Measurements from ENCODE around the gene FCRL1. TPM values are rescaled to one million over a fixed set of nuclear protein-coding genes. Genes with fewer than 3 reads are reported as not detected.

FCRL1 gene
- total RNA-seq, 4 donors from 2014 or later: 1.2 TPM; not detected in 3

DNA sequence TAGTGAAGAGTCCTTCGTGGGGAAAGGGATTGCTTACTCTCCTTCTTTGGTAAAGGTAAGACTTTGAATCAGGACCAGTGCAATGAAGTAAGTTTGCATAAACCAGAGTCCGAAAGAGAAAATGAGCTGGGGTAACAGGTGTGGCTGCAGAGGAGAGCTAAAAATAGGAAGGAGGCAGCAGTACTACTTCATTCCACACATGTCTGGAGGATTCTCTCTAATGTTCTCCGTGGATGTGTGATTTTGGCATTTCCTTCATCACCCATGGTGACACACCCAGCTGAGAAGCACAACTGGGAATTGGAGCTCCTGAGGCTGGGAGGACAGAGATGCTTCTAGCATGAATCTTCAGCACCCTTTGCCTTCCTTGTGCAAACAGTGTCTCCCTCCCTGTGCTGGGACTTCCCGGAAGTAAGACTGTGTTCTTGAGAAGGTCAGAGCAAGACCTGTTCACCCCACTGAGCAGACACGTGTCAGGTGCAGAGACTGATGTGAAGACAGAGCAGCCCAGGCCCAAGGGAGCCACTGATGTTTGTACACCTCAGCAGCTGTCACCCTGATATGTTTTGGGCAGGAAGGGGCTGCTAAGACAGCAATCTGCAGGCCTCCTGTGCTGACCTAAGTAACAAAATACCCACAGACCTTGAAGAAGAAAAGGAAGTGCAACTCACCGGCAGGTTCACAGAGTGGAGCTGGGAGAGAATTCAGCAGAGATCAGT lies 13.3 kb downstream of the FCRL1 start:
- ATAC-seq: no peak
- H3K9me3 ChIP-seq: peaks cover 0 to under 1% (median 0%) of the 10 kb centered on the region in 3 donors
- no peaks in the 10 kb centered on the region for H3K36me3 ChIP-seq
- no peak overlapping the region for H3K27ac ChIP-seq
- 48 to 60% methylated on average over 3 to 4 of the region's 6 CpGs for WGBS, 2 donors (ENCODE audit: low coverage in 1 of 2)
- TF ChIP-seq, protein P1, sequence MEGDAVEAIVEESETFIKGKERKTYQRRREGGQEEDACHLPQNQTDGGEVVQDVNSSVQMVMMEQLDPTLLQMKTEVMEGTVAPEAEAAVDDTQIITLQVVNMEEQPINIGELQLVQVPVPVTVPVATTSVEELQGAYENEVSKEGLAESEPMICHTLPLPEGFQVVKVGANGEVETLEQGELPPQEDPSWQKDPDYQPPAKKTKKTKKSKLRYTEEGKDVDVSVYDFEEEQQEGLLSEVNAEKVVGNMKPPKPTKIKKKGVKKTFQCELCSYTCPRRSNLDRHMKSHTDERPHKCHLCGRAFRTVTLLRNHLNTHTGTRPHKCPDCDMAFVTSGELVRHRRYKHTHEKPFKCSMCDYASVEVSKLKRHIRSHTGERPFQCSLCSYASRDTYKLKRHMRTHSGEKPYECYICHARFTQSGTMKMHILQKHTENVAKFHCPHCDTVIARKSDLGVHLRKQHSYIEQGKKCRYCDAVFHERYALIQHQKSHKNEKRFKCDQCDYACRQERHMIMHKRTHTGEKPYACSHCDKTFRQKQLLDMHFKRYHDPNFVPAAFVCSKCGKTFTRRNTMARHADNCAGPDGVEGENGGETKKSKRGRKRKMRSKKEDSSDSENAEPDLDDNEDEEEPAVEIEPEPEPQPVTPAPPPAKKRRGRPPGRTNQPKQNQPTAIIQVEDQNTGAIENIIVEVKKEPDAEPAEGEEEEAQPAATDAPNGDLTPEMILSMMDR (IDR thresholded peaks at IDR 0.05): no peak
- TF ChIP-seq POLR2AphosphoS5 (IDR thresholded peaks at IDR 0.05) (no peak), EP300 (IDR thresholded peaks at IDR 0.05) (no peak), POLR2A (IDR thresholded peaks at IDR 0.05) (no peak)
- no peaks in the 10 kb centered on the region for H3K4me1 ChIP-seq
- H3K4me3 ChIP-seq: no peak overlapping the region
- H3K27me3 ChIP-seq: peaks cover 2% of the 10 kb centered on the region

DNA sequence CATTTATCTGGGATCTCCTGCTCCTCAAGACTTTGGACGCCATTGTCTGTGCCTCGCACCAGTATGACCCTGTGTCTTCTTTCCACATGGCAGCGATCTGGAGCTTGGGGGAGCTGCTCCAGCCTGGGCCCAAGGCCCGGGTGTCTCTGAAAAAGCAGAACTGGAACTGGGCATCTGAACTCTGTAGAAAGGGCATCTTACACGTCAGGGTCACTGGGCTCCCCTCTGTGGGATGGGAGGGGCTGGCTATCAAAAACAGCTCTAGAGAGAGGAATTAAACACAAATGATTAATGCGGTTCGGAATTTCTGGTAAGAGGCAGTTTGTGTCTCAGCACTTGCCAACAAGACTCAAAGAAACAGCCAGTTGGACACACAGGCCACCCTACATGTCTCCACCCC lies 16.1 kb downstream of the FCRL1 start:
- Histone ChIP-seq H3K9me3 (no peaks in the 10 kb centered on the region), H3K36me3 (no peaks in the 10 kb centered on the region), H3K4me3 (no peak overlapping the region), H3K4me1 (no peaks in the 10 kb centered on the region), H3K27me3 (peaks cover 2% of the 10 kb centered on the region), H3K27ac (no peak overlapping the region)
- no peak for ATAC-seq
- TF ChIP-seq POLR2AphosphoS5 (IDR thresholded peaks at IDR 0.05) (no peak), POLR2A (IDR thresholded peaks at IDR 0.05) (no peak), EP300 (IDR thresholded peaks at IDR 0.05) (no peak)
- TF ChIP-seq, protein P1 (IDR thresholded peaks at IDR 0.05): no peak
- WGBS, 2 donors (ENCODE audit: low coverage in 1 of 2): 57 to 59% methylated on average over 3 to 6 of the region's 7 CpGs

DNA sequence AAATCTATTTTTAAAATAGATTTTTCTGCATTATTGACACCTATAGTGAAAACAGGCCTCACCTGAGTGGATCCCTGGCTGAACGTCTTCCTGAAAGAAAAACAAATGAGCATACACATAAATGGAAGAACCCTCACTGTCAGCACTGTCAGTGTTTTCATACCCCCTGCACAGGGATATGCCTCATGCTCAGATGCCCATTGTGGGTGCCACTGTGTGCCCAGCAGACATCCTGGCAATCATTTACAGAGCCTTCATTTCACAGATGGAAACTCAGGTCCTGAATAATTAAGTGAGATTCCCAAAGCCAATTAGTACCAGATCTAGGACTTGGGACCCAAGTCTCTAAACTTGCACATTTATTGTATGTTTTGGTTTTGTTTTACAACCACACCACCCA lies 19.9 kb downstream of the FCRL1 start:
- H3K4me3 ChIP-seq: no peak overlapping the region
- WGBS, 2 donors (ENCODE audit: low coverage in 1 of 2): 58% methylated on average over 1 of the region's 1 CpG; no CpG with 5 or more reads in 1 of the 2 donors
- no peak overlapping the region for H3K27ac ChIP-seq
- TF ChIP-seq, protein P1 (IDR thresholded peaks at IDR 0.05): no peak
- TF ChIP-seq EP300 (IDR thresholded peaks at IDR 0.05) (no peak), POLR2A (IDR thresholded peaks at IDR 0.05) (no peak)
- ATAC-seq: no peak
- H3K36me3 ChIP-seq: no peaks in the 10 kb centered on the region
- no peaks in the 10 kb centered on the region for H3K4me1 ChIP-seq
- peaks cover 2% of the 10 kb centered on the region for H3K27me3 ChIP-seq
- no peaks in the 10 kb centered on the region for H3K9me3 ChIP-seq

DNA sequence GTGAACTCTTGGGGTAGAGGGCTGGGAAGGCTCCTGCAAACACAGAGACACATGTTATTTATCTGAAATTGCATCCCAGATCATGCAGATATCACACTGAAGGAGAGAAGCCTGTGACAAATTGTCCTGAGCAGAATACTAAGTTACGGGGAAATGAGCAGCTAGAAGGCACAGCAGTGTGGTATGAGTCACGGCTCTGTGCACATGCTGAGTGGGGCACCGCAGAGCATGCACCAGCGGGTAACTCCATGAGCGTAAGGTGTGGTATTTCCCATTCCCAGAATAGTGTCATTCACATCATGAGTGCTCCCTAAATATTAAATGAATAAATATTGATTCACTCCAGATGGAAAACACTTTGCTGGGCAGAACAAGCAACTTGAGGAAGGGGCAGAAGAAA lies 21.7 kb downstream of the FCRL1 start:
- WGBS, 2 donors (ENCODE audit: low coverage in 1 of 2): 77 to 90% methylated on average over 5 of the region's 5 CpGs
- Histone ChIP-seq H3K27ac (no peak overlapping the region), H3K36me3 (no peaks in the 10 kb centered on the region), H3K4me1 (no peaks in the 10 kb centered on the region), H3K27me3 (peaks cover 2% of the 10 kb centered on the region), H3K4me3 (no peak overlapping the region), H3K9me3 (peaks cover 0 to 10% (median 0%) of the 10 kb centered on the region in 3 donors)
- no peak for TF ChIP-seq EP300 (IDR thresholded peaks at IDR 0.05)
- TF ChIP-seq, protein P1 (IDR thresholded peaks at IDR 0.05): no peak
- no peak for TF ChIP-seq POLR2A (IDR thresholded peaks at IDR 0.05)
- TF ChIP-seq POLR2AphosphoS5 (IDR thresholded peaks at IDR 0.05): no peak
- ATAC-seq: no peak

DNA sequence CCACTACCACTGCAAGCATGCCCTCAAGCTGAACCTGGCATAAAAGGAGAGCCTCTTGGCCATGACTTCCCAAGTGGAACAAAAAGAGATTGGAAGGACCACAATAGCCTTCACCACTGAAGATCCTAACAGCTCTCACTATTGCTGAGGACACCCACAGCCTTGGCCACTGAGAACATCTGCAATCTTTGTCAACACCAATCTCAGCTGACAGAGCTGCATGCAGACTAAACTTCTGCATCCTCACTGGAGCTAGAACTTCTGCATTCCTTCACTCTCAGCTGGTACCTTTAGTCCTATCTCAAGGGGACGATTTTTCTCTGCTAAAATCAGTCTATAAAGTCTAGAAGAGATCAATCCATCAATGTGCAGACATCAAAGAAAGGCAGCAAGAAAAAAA lies 34.7 kb downstream of the FCRL1 start:
- TF ChIP-seq, protein P1 (IDR thresholded peaks at IDR 0.05): no peak
- TF ChIP-seq EP300 (IDR thresholded peaks at IDR 0.05) (no peak), POLR2AphosphoS5 (IDR thresholded peaks at IDR 0.05) (no peak), POLR2A (IDR thresholded peaks at IDR 0.05) (no peak)
- WGBS, 2 donors (ENCODE audit: low coverage in 1 of 2): 0% methylated on average over 1 of the region's 1 CpG; no CpG with 5 or more reads in 1 of the 2 donors
- ATAC-seq: no peak
- Histone ChIP-seq H3K4me1 (no peaks in the 10 kb centered on the region), H3K4me3 (no peak overlapping the region), H3K27me3 (no peaks in the 10 kb centered on the region), H3K9me3 (no peaks in the 10 kb centered on the region), H3K36me3 (no peaks in the 10 kb centered on the region), H3K27ac (no peak overlapping the region)

All from gastroesophageal sphincter (tissue), 4 donors.